Ovary (tissue), 3 donors: ENCODE measurements around the gene IBSP.

Experiments used
- CTCF ChIP-seq, 3 donors: fragments of 450-650 bp in 2 of 3; fragments of 200-600 bp in 1 of 3; IDR thresholded peaks; one replicate each; pipeline versions ENCODE4 v1.5.1 to v1.8.0; 2016 to 2022; ENCODE audit warnings: antibody characterized with exemption in 3 of 3, mild to moderate bottlenecking in 1 of 3
- POLR2A ChIP-seq: fragments of 450-650 bp; IDR thresholded peaks from one replicate; pipeline ENCODE4 v1.6.1; 2017; ENCODE audit warnings: antibody characterized with exemption, mild to moderate bottlenecking, moderate library complexity
- donor health status: DM: no; HTN: no; CAD: no.

GRCh38 chr4:87838205-87838604, 38.9 kb downstream of the IBSP start:
- no peak for TF ChIP-seq CTCF (IDR thresholded peaks at IDR 0.05)
- TF ChIP-seq POLR2A, result no peak
